ENCODE results near the gene CDH8. TPM values are rescaled to one million over a fixed set of nuclear protein-coding genes. Genes with fewer than 3 reads are reported as not detected.

Gene CDH8, protein sequence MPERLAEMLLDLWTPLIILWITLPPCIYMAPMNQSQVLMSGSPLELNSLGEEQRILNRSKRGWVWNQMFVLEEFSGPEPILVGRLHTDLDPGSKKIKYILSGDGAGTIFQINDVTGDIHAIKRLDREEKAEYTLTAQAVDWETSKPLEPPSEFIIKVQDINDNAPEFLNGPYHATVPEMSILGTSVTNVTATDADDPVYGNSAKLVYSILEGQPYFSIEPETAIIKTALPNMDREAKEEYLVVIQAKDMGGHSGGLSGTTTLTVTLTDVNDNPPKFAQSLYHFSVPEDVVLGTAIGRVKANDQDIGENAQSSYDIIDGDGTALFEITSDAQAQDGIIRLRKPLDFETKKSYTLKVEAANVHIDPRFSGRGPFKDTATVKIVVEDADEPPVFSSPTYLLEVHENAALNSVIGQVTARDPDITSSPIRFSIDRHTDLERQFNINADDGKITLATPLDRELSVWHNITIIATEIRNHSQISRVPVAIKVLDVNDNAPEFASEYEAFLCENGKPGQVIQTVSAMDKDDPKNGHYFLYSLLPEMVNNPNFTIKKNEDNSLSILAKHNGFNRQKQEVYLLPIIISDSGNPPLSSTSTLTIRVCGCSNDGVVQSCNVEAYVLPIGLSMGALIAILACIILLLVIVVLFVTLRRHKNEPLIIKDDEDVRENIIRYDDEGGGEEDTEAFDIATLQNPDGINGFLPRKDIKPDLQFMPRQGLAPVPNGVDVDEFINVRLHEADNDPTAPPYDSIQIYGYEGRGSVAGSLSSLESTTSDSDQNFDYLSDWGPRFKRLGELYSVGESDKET
- 1 to 10 TPM; 5.7 to 6.7 (median 6.2) TPM for polyA plus RNA-seq (ENCODE audit: insufficient read length in 4 of 4)

DNA sequence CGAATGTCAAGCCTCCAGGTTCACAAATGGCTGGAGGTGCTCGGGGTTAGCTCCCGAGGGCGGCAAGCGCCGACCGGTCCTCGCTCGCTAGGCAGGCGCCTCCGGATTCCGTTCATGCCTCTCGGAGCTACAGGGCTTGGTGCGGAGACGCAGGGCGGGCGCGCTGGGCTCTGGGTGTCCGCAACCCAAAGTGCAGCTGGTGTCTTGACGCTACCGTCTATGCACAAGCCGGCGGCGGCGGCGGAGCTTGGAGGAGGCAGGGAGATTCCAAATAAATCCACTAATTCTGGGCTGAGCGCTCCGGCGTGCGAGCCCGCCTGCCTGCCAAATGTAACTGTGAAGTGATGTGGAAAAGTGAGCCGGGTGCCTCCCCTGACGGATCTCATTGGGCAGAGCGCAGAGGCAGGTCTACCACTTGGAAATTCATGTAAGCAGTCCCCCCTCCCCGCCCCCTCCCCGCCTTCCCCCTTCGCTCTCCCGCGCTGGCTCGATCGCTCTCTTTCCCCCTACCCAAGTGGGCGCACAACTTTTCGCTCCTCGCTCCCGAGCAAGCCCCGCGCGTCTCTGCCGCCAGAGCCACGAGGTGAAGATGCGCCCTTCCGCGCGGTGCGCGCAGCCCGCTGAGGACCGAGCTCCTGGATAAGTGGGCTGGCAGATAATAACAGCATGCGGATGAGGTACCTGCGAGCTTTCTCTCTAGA is at the start of gene CDH8:
Gene CDH8 (minus strand): TSS at position 338 of the 701 bp plus-strand sequence. CDS start 15,035 bp downstream, outside the sequence.
- DNase-seq (ENCODE audit: low read depth in 4 of 4, low spot score in 3 of 4), result no peak

DNA sequence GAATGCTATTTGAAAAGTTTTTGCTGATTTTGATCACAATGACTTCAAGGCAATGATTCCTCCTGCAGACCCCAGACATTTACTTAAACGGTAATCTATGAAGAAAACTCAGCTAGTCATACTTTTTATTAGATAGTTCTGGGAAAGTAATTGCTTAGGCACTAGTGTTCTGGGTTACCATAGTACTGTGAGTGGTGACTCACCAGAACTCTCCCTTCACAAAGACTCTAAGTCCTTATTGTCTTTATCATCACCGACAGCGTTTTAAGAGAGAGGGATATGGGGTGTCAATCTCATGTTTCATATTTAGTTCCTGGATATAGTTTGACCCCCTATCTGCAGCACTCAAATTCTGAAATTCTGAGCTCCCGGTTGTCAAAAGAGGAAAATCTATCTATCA is 43.0 kb upstream of the CDH8 start:
- DNase-seq (ENCODE audit: low read depth in 4 of 4, low spot score in 3 of 4), result no peak

DNA sequence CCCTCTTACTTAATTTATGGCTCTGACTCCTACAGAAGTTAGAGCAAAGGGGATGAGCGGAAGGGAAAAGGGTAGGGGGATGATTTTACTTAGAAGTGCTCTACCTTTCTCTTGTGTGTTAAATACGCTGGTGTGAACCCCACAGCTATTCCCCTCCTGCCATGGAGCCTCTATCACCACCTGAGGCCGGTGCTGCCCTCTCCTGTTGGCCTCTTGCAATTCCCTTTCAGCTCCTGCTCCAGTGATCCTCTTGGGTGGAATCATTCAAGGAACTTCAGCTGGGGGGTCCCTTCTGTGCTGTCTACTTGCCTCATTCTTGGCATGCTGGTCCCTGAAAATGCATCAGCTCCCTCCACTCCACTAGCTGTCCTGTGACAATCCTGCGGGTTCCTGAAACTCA is 41.8 kb upstream of the CDH8 start:
- no peak for DNase-seq (ENCODE audit: low read depth in 4 of 4, low spot score in 3 of 4)

DNA sequence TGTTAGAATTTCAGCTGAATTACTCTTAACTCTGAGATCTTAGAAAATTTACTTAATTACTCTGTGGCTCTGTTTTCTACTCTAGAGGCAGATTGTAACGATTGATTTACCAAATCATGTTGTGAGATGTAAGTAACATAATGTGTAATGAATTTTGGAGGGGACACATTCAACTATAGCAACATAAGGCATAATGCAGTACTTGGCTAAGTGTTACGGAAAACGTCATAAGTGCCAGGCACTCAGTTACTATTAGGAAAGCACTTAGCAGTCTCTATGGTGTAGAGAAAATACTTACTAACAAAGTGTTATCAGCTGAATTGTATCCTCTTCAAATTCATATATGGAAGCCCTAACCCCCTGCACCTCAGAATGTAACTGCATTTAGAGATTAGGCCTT is 40.6 kb upstream of the CDH8 start:
- no peak for DNase-seq (ENCODE audit: low read depth in 4 of 4, low spot score in 3 of 4)

DNA sequence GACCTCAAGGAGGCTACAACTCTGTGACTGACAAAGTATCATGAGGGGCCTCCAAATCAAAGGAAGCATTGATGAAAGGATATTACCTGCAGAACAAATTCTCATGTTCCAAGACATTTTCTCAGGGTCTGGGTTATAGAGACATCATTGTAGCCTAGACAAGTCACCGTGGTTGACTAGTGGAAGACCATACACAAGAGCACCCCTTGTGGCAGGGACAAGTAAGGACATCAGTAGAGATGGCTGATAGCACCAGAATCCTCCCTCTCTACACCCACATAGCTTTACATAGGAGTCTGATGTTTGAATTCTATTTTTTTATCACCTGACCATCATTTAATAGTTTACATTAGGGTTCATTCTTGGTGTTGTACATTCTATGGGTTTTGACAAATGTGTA is 32.5 kb upstream of the CDH8 start:
- no peak for DNase-seq (ENCODE audit: low read depth in 4 of 4, low spot score in 3 of 4)

DNA sequence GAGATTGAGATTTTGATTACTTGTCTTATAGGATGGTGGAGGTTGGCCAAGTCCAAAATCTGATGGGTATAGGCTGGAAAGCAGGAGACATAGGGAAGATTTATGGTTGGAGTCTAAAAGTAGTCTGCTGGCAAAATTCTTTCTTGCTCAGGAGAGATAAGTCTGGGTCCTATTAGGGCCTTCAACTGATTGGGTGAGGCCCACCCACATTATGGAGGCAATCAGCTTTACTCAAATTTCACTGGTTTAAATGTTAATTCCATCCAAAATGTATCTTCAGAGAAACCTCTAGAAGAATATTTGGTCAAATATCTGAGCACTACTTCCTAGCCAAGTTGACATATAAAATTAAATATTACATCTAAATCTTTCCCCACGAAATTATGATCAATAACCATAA is 31.7 kb upstream of the CDH8 start:
- DNase-seq (ENCODE audit: low read depth in 4 of 4, low spot score in 3 of 4), result no peak

DNA sequence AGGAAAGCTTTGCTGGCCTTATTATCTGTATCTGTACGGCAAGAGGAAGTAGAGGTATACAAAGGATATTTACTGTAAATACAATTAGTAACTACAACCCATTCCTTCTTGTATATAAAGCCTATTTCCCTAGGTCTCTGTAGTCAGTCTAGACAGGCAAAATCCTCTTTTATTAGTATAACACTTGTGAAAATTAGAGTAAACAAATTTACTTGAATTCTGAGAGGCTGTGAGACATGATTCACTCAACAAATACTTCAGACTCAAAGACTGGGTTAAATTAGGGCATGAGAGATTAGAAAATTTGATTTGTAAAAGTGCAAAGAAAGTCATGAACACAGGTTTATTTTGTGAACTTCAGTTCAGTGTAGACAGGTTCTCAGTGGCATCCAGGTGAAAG is 30.9 kb upstream of the CDH8 start:
- DNase-seq (ENCODE audit: low read depth in 4 of 4, low spot score in 3 of 4), result no peak

DNA sequence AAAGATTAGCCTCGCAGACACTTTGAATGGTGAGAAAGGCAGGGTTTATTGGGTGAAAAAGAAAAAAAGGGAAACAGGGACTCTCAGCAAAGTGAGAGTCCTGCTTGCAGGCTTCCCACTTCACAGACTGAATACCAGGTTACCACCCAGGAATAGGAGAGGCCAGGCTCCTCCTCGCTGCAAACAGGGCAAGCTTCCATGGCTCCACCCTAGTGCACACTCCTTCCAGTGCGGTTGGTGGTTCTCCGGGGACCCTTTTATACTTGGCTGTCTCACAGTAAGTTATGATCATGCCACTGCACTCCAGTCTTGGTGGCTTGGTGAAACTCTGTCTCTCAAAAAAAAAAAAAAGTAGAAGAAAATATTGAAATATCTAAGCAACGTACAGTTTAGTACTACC is 30.5 kb upstream of the CDH8 start:
- DNase-seq (ENCODE audit: low read depth in 4 of 4, low spot score in 3 of 4), result no peak

DNA sequence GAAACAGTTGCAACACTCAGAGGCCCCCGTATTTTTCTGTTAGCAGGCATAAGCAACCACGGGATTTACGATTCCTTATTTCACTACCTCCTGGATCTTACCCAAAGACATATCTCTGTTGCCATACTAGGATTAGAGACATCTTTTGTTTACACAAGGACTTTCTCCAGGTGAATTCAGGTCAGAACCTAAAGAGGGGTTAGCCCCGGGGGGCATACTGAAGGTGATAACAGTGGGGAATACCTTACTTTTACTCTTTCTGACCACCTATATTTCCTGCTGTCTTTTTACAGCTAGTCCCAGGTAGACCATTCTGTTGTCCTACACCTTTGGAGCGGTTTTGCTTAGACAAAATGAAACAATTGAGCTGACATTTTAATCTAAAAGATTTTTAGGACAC is 27.9 kb upstream of the CDH8 start:
- DNase-seq (ENCODE audit: low read depth in 4 of 4, low spot score in 3 of 4), result no peak

DNA sequence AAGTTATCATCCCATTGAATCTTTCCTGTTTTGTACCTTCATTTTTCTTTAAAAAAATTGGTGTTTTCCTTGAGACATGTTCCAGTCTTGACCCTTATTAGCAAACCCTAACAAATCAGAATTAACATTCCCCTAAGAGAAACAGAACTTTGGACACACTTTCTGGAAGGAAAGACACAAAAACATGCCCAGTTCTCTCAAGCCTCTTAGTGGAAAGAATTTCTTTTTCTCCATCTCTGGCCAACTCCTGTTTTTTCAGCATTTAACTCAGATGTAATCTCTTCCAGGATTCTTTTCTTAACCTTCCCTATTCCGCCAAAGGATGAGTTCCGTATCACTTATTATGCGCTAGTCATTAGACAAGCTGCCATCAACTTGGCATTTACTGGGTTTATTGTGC is 23.9 kb upstream of the CDH8 start:
- DNase-seq (ENCODE audit: low read depth in 4 of 4, low spot score in 3 of 4), result no peak

DNA sequence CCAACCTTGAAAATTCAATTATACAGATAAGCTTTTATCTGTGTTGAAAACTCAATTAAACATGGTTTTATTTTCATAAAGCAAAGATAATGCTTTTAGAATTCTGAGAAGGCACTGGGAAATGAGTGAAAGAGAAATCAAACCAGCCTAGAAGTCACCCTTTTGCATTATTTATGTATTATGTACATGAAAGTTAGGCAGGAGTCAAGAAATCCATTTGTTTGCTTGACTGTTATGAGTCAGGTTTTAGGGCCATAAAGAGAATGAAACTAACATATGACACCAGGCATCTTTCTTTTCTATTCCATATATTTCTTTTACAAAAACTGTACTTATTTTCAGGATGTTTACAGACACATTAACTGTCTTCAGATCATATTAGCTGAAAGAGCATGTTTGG is 23.3 kb upstream of the CDH8 start:
- no peak for DNase-seq (ENCODE audit: low read depth in 4 of 4, low spot score in 3 of 4)

DNA sequence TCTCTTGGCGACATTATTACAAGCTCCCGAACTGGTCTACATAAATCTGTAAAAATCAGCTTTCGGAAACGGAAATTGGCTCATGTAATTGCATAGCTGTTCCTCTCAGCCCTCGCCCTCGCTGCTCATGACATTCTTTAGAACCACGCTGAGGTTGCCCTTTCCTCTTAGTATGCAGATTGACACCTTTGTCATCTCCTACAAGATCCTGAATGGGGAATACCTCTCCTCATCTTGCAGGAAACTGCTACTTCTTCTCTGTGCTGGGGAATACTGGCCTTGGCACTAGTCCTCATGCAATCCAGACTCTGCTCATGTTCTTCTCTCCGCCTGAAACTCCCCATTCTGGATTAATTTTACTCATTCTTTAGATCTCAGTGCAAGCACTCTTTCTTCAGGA is 22.2 kb upstream of the CDH8 start:
- DNase-seq (ENCODE audit: low read depth in 4 of 4, low spot score in 3 of 4), result no peak

DNA sequence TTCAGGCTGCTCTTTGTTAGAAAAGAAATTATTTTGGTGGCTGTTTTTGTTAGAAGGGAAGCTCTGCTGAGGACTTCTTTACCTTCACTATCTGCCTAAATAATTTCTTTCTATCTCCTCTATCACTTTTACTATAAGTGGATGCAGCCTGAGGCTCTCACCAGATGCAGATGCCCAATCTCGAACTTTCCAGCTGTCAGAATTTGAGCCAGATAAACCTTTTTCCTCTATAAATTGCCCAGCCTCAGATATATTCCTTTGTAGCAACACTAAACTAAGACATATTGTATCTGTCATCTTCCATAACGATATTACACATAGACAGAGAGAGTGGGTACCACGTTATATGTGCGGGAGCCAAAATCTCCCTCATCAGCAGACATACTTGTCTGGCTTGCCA is 15.7 kb upstream of the CDH8 start:
- no peak for DNase-seq (ENCODE audit: low read depth in 4 of 4, low spot score in 3 of 4)

DNA sequence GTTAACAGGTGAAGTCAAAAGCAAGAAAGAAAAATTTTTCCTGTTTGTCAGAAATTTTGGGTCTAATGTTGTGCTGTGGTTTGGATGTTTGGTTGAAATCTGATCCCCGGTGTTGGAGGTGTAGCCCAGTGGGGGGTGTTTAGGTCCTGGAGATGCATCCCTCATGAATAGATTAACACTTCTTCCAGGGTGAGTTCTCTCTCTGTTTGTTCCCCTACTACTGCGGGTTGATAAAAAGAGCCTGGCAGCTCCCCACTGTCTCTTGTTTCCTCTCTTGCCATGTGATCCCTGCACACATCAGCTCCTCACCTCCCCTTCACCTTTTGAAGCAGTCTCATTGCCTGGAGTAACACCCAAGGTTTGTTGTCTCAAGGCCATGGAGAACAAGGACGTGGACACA is 14.6 kb upstream of the CDH8 start:
- no peak for DNase-seq (ENCODE audit: low read depth in 4 of 4, low spot score in 3 of 4)

DNA sequence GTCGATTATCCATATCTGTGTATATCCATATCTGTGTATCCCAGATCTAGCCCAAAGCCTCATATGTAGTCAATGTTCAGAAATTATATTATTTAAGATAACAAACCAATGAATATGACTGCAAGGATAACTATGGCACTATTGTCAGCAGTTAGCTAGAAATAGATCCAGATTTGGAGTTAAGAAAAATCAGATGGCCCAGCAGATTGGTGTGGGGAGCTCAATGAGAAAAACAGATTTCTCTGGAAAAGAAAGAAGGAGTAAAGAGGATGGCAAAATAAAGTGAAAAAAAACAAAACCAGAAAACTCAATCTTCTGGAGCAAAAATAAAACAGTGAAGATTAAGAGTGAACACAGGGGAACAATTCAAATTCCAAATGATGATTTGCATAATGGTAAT is 10.6 kb upstream of the CDH8 start:
- no peak for DNase-seq (ENCODE audit: low read depth in 4 of 4, low spot score in 3 of 4)

DNA sequence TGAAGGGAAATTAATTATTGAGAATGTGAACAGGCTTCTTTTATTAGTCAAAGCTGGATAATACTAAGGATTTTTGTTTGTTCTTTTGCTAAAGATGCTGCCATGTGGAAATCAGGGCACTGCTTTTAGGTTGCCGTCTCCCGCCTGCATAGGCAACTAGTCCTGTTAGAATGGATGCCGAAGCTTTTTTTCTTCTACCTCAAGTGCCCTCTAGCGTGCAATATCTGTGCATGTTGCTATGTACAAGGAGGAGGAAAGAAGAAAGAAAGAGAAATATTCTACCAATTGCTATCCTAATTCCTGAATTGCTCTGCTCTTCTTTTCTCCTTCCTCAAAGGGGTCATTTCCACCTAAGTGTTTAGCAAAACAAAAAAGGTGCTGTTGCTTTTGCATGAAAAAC is 5.2 kb upstream of the CDH8 start:
- no peak for DNase-seq (ENCODE audit: low read depth in 4 of 4, low spot score in 3 of 4)

DNA sequence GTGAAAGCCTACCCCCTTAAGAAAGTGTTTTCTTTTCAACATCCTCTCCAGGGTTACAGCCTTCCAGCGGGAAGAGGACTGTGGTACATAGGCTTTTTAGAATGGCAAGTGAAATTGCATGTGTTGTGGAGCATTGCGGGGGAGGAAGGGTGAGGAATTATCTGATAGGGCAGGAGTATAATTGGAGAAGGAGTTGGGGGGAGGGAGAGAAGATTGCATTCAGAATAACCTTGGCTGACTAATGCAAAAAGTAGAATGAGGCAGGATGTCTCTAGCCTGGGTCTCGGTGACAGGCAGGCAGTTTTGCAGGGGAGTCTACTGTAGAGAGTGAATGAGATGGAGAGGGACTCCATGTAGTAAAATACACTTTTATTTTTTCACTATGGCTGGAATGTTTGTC is 2.4 kb upstream of the CDH8 start:
- DNase-seq (ENCODE audit: low read depth in 4 of 4, low spot score in 3 of 4), result no peak

DNA sequence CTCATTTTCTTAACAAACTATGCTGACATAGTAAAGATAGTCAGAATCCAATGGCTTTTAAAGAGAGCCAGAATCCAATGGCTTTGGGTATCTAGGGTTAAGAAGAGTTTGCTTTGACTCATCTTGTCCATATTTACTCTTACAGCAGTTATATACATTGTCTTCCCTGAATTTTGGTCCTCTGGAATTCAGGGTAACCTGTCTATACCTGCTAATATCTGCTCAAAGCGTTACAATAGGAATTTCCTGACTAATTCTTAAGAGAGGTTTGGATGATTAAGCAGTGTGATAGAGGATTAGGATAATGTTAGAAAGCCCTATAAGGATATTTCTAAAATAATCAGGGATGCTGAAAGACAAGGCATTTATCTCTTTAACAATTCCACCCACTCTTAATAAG is 2.0 kb upstream of the CDH8 start:
- no peak for DNase-seq (ENCODE audit: low read depth in 4 of 4, low spot score in 3 of 4)

DNA sequence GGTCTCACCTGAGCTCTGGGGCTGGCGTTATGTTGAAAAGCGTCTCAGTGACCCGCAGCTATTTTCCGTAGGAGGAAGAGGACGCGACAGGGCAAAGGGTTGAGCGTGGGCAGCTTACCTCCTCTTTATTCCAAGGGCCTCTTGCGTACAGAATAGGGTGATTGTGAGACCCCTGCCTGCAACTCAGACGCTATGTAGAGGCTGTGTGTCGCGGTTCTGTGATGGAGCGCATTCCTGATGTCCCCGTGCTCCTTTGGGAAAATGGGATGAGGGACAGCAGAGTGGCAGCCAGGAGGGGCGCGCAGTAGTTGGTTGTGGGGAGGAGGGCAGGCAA is 531 bp upstream of the CDH8 start:
- DNase-seq (ENCODE audit: low read depth in 4 of 4, low spot score in 3 of 4), result no peak

DNA sequence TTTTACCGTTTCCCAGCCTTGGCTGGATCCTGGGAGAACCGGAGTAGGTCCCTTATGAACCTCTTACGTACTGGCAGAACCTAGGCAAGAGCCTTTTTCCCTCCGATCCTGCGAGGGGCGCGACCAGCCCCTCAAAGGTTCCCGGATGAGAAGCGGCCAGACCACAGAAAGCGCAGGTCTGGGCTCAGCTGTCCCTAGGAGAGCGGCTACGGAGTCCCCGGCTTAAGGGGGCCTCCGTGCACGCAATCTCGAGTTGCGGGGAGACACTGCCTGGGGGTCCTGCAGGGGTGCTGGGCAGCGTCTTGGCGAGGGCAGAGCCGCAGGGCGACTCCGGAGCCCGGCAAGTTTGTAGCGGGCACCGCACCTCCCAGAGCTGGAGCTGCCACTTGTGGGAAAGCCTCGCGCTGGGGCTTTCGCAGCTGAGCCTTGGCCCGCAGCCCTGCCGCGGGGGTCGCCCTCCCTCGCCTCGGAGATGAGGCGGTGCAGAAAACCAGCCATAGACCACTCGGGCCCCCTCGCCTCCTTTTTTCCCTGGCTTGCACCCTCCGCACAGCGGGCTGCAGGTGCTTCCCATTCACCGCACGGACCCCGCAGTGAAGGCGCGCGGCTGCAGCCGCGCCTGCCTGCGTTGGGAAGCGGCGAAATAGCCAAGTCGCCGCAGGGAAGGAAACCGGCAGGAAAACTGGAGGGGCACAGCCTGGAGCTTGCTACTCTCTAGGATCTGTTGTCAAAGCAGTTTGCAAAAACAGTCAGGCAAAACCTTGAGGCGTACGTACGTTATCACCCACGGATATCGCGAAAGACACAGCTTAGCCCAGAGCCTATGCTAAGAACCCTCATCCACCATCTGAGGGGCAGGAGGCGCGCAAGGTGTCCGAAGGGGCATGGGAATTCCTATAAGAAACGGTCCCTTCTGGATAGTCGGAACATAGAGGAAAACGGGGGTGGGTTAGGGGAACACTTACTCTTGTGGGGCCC is 834 bp downstream of the CDH8 start:
- peak in 2 of 4 donors; percentile 47 to 57 for DNase-seq (ENCODE audit: low read depth in 4 of 4, low spot score in 3 of 4)

All from right renal pelvis (tissue), 4 donors.